PFSK-1 (cell line): ENCODE data around the gene DEFB114.

Experiments
- POLR2AphosphoS5 ChIP-seq: IDR thresholded peaks from 2 replicates; pipeline ENCODE4 v1.6.1; 2012; ENCODE audit warnings: low read depth, mild to moderate bottlenecking, control low read depth, low read length, moderate library complexity
- REST ChIP-seq, 2 experiments: IDR thresholded peaks; 2 replicates each; pipeline versions ENCODE4 v1.6.1 to v1.8.0; 2011 to 2012; ENCODE audit warnings: low read depth in 2 of 2, low read length in 2 of 2, control low read depth in 1 of 2, inconsistent platforms in 1 of 2, mild to moderate bottlenecking in 1 of 2, moderate library complexity in 1 of 2; ENCODE audit not compliant: insufficient read depth in 1 of 2

GRCh38 chr6:49912196-49912595 lies 51.8 kb downstream of the DEFB114 start:
- TF ChIP-seq POLR2AphosphoS5 (no peak), REST (IDR thresholded peaks at IDR 0.05; ENCODE audit: insufficient read depth in 1 of 2, low read depth in 2 of 2, low read length in 2 of 2) (no peak)
